Neural progenitor cell (in vitro differentiated cells): Measurements from ENCODE around the gene CTU1. TPM values are rescaled to one million over a fixed set of nuclear protein-coding genes. Genes with fewer than 3 reads are reported as not detected.

Source experiments
- DNase-seq: peaks from one replicate; pipeline ENCODE4 v3.0.0-alpha.2; 2016; ENCODE audit warnings: low spot score
- H2AFZ ChIP-seq: fragments of 200-600 bp; sonication (generic); replicated peaks from 2 replicates; pipeline ENCODE4 v1.6.1; 2016; ENCODE audit warnings: antibody characterized with exemption
- H3F3A ChIP-seq: fragments of 200-600 bp; sonication (generic); 2 replicates; pipeline ENCODE4 v1.6.1; 2016; ENCODE audit warnings: antibody characterized with exemption, low read depth
- H3K27ac ChIP-seq: fragments of 200-600 bp; sonication (generic); 2 replicates; pipeline ENCODE4 v1.5.1; 2016; ENCODE audit warnings: mild to moderate bottlenecking
- H3K27me3 ChIP-seq: fragments of 200-600 bp; sonication (generic); 2 replicates; pipeline ENCODE4 v1.6.1; 2016; ENCODE audit warnings: mild to moderate bottlenecking, moderate library complexity
- H3K36me3 ChIP-seq: fragments of 200-600 bp; sonication (generic); 2 replicates; pipeline ENCODE4 v1.5.1; 2016
- H3K4me1 ChIP-seq: fragments of 200-600 bp; sonication (generic); 2 replicates; pipeline ENCODE4 v1.6.1; 2016; ENCODE audit warnings: mixed run types
- H3K4me2 ChIP-seq: fragments of 200-600 bp; sonication (generic); 2 replicates; pipeline ENCODE4 v1.6.1; 2016
- H3K4me3 ChIP-seq: fragments of 200-600 bp; sonication (generic); 2 replicates; pipeline ENCODE4 v1.5.1; 2016
- H3K79me2 ChIP-seq: fragments of 200-600 bp; sonication (generic); 2 replicates; pipeline ENCODE4 v1.6.1; 2016; ENCODE audit warnings: low read depth
- H3K9ac ChIP-seq: fragments of 200-600 bp; sonication (generic); 2 replicates; pipeline ENCODE4 v1.6.1; 2016
- H3K9me3 ChIP-seq: fragments of 200-600 bp; sonication (generic); 2 replicates; pipeline ENCODE4 v1.5.1; 2016; ENCODE audit warnings: low read depth
- H4K20me1 ChIP-seq: fragments of 200-600 bp; sonication (generic); 2 replicates; pipeline ENCODE4 v1.6.1; 2016; ENCODE audit warnings: low read depth
- H3K27ac Mint-ChIP-seq: 3 replicates; pipeline ENCODE4 v1.8.0; 2021; ENCODE audit warnings: mixed read lengths
- H3K27me3 Mint-ChIP-seq: 2 replicates; pipeline ENCODE4 v1.8.0; 2022; ENCODE audit warnings: low read depth, mild to moderate bottlenecking, inconsistent platforms, moderate library complexity, mixed read lengths; ENCODE audit not compliant: insufficient read depth
- H3K36me3 Mint-ChIP-seq: 3 replicates; pipeline ENCODE4 v1.8.0; 2021; ENCODE audit warnings: mixed read lengths
- H3K4me1 Mint-ChIP-seq: 3 replicates; pipeline ENCODE4 v1.8.0; 2021; ENCODE audit warnings: mixed read lengths
- H3K4me3 Mint-ChIP-seq: 3 replicates; pipeline ENCODE4 v1.8.0; 2021; ENCODE audit warnings: mild to moderate bottlenecking, moderate library complexity, mixed read lengths
- H3K9me3 Mint-ChIP-seq: 3 replicates; pipeline ENCODE4 v1.8.0; 2020; ENCODE audit warnings: mixed read lengths
- EZH2 ChIP-seq: fragments of 200-600 bp; sonication (generic); IDR thresholded peaks from 2 replicates; pipeline ENCODE4 v1.6.1; 2017; ENCODE audit warnings: antibody characterized with exemption, mild to moderate bottlenecking, moderate library complexity
- EZH2phosphoT487 ChIP-seq: fragments of 200-600 bp; sonication (generic); IDR thresholded peaks from 2 replicates; pipeline ENCODE4 v1.6.1; 2017; ENCODE audit warnings: antibody characterized with exemption
- total RNA-seq: library from RNA; depleted of rRNA; stranded (reverse); fragments of >200 nt; gene quantifications from 2 replicates; pipeline ENCODE4 v1.2.3, GENCODE V29; 2015; ENCODE audit warnings: low replicate concordance
- TF ChIP-seq, protein P1 (sequence below): fragments of 200-600 bp; sonication (generic); IDR thresholded peaks from 2 replicates; pipeline ENCODE4 v1.5.1; 2017; ENCODE audit warnings: antibody characterized with exemption, mild to moderate bottlenecking

The CTU1 gene
- total RNA-seq, 1 donor from 2014 or later: 0.24 TPM

DNA sequence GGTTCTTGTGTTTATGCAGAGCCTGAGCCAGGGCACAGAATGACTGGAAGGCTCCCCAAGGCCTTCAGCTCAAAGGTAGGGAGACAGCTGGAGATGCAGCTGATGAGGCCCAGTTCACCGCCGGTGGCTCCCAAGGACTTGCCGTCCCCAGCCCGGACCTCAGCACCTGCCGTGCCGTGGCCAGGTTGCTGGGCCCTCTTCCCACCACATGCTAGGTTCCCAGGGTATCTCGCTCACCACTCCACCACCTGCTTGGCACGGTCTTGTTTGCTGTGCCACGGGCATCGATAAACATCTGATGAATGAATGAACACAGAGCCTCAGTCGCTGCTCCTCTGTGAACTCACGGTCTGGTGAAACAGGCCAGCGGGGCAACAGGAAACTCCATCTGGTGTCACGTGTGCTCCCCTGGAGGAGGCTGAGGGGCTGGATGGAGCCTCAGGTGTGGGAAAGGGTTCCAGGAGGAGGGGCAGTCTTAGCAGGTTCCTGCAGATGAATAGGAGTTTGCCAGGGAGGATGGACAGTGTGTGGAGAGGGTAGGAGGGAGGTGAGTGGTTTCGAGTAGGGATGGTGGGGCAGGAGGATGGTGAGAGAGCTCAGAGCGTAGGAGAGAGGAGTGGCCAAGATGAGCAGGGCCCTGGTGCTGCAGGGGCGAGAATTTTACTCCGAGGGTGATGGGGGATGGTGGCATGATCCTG, 21.9 kb downstream of the CTU1 start:
- DNase-seq: no peak
- Histone ChIP-seq H3K36me3 (no peaks in the 10 kb centered on the region), H3K4me2 (no peak overlapping the region), H3K4me3 (no peak overlapping the region), H3K9ac (no peak overlapping the region), H4K20me1 (no peaks in the 10 kb centered on the region), H3F3A (no peaks in the 10 kb centered on the region), H3K9me3 (no peaks in the 10 kb centered on the region), H3K79me2 (no peaks in the 10 kb centered on the region), H3K27ac (no peak overlapping the region), H2AFZ (no peak overlapping the region), H3K27me3 (no peaks in the 10 kb centered on the region), H3K4me1 (no peaks in the 10 kb centered on the region)
- H3K27me3 Mint-ChIP-seq: peaks cover 13% of the 10 kb centered on the region
- TF ChIP-seq EZH2phosphoT487 (no peak), EZH2 (no peak)
- TF ChIP-seq, protein P1, sequence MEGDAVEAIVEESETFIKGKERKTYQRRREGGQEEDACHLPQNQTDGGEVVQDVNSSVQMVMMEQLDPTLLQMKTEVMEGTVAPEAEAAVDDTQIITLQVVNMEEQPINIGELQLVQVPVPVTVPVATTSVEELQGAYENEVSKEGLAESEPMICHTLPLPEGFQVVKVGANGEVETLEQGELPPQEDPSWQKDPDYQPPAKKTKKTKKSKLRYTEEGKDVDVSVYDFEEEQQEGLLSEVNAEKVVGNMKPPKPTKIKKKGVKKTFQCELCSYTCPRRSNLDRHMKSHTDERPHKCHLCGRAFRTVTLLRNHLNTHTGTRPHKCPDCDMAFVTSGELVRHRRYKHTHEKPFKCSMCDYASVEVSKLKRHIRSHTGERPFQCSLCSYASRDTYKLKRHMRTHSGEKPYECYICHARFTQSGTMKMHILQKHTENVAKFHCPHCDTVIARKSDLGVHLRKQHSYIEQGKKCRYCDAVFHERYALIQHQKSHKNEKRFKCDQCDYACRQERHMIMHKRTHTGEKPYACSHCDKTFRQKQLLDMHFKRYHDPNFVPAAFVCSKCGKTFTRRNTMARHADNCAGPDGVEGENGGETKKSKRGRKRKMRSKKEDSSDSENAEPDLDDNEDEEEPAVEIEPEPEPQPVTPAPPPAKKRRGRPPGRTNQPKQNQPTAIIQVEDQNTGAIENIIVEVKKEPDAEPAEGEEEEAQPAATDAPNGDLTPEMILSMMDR: no peak
- no peak overlapping the region for H3K4me3 Mint-ChIP-seq
- no peaks in the 10 kb centered on the region for H3K9me3 Mint-ChIP-seq
- H3K27ac Mint-ChIP-seq: no peak overlapping the region
- peaks cover 2% of the 10 kb centered on the region for H3K4me1 Mint-ChIP-seq
- H3K36me3 Mint-ChIP-seq: no peaks in the 10 kb centered on the region

DNA sequence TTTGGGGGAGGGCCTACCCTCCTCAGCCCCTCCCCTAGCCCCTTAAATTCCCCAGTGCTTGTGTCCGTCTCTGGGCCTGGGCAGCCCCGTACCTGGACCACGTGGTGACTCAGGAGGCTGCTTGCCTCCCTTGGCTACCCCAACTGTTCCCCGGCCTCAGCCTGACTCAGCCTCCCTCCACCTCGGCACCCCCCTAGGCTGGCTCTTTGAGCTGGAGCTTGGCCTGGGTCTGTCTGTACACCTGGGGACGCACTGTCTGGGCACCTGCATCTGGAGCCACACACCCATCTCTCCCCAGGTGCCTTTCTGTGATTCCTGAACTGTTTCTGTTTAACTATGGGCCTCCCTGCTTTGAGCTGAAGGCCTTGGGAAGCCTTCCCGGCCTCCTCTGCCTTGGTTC, 23.7 kb downstream of the CTU1 start:
- Mint-ChIP-seq H3K27me3 (peaks cover 13% of the 10 kb centered on the region), H3K9me3 (no peaks in the 10 kb centered on the region), H3K4me3 (no peak overlapping the region), H3K4me1 (peaks cover 2% of the 10 kb centered on the region), H3K36me3 (no peaks in the 10 kb centered on the region), H3K27ac (no peak overlapping the region)
- no peak overlapping the region for H3K9ac ChIP-seq
- TF ChIP-seq EZH2 (no peak), EZH2phosphoT487 (no peak)
- TF ChIP-seq, protein P1: no peak
- no peaks in the 10 kb centered on the region for H3K4me1 ChIP-seq
- no peak overlapping the region for H3K4me3 ChIP-seq
- no peaks in the 10 kb centered on the region for H3K79me2 ChIP-seq
- H3K4me2 ChIP-seq: no peak overlapping the region
- no peaks in the 10 kb centered on the region for H3K9me3 ChIP-seq
- H2AFZ ChIP-seq: no peak overlapping the region
- H4K20me1 ChIP-seq: no peaks in the 10 kb centered on the region
- H3K27ac ChIP-seq: no peak overlapping the region
- no peaks in the 10 kb centered on the region for H3K27me3 ChIP-seq
- DNase-seq: no peak
- no peaks in the 10 kb centered on the region for H3F3A ChIP-seq
- H3K36me3 ChIP-seq: no peaks in the 10 kb centered on the region

DNA sequence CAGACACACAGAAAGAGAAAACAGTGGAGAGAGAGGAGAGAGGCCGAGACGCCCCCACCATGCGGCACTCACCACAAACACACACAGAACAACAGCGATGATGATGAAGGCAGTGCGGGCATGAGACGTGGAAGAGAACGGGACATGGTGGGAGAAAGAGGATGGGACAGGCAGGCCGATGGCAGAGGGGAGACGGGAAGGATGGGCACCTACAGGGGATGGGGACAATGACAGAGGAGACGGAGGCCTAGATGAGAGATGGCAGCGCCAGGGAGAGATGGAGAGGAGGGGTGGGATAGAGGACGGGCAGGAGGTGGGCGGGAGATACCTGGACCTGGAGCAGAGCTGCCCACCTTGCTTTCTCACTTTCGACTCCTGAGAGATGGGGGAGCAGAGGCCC, 24.4 kb downstream of the CTU1 start:
- Histone ChIP-seq H3K4me2 (no peak overlapping the region), H3K9ac (no peak overlapping the region), H3K4me1 (no peaks in the 10 kb centered on the region), H3K4me3 (no peak overlapping the region), H4K20me1 (no peaks in the 10 kb centered on the region), H2AFZ (no peak overlapping the region), H3K36me3 (no peaks in the 10 kb centered on the region), H3F3A (no peaks in the 10 kb centered on the region), H3K79me2 (no peaks in the 10 kb centered on the region), H3K9me3 (no peaks in the 10 kb centered on the region), H3K27me3 (no peaks in the 10 kb centered on the region), H3K27ac (no peak overlapping the region)
- TF ChIP-seq, protein P1: no peak
- TF ChIP-seq EZH2phosphoT487 (no peak), EZH2 (no peak)
- no peak for DNase-seq
- no peak overlapping the region for H3K27ac Mint-ChIP-seq
- H3K27me3 Mint-ChIP-seq: peaks cover 10% of the 10 kb centered on the region
- no peak overlapping the region for H3K4me3 Mint-ChIP-seq
- no peaks in the 10 kb centered on the region for H3K9me3 Mint-ChIP-seq
- H3K36me3 Mint-ChIP-seq: no peaks in the 10 kb centered on the region
- peaks cover 2% of the 10 kb centered on the region for H3K4me1 Mint-ChIP-seq
